ENCODE data around the gene ANKS1A. TPM values are rescaled to one million over a fixed set of nuclear protein-coding genes. Genes with fewer than 3 reads are reported as not detected.

Gene ANKS1A
- total RNA-seq, 1 experiment from 2014 or later = 24.0 TPM

- no peaks in the 10 kb centered on the region for H3K9me3 ChIP-seq
- Mint-ChIP-seq H3K27ac (ENCODE audit: unreplicated experiment) (no peak overlapping the region), H3K4me1 (ENCODE audit: low read depth, unreplicated experiment) (peaks cover 12% of the 10 kb centered on the region), H3K36me3 (ENCODE audit: insufficient read depth, unreplicated experiment) (peaks cover 4% of the 10 kb centered on the region), H3K4me3 (ENCODE audit: unreplicated experiment) (no peak overlapping the region), H3K27me3 (ENCODE audit: insufficient read depth, unreplicated experiment) (no peaks in the 10 kb centered on the region), H3K9me3 (ENCODE audit: unreplicated experiment) (no peaks in the 10 kb centered on the region)
- H3K36me3 ChIP-seq (ENCODE audit: control insufficient read depth, insufficient read depth, low read length) = no peaks in the 10 kb centered on the region; the same call in none of the 2 replicates
- POLR2A ChIA-PET = no interaction called here
- CTCF ChIA-PET = interaction anchor here (1.3 kb wide), 1 partner anchor 62 kb away, joined by 5 read pairs; no protein-coding TSS in a partner anchor
- H3K4me1 ChIP-seq = peaks cover 11% of the 10 kb centered on the region
- no TSS peak for BruUV-seq (replicated peaks)
- no peak overlapping the region for H3K4me3 ChIP-seq (ENCODE audit: low read depth, low read length)
- TF ChIP-seq, protein P1, sequence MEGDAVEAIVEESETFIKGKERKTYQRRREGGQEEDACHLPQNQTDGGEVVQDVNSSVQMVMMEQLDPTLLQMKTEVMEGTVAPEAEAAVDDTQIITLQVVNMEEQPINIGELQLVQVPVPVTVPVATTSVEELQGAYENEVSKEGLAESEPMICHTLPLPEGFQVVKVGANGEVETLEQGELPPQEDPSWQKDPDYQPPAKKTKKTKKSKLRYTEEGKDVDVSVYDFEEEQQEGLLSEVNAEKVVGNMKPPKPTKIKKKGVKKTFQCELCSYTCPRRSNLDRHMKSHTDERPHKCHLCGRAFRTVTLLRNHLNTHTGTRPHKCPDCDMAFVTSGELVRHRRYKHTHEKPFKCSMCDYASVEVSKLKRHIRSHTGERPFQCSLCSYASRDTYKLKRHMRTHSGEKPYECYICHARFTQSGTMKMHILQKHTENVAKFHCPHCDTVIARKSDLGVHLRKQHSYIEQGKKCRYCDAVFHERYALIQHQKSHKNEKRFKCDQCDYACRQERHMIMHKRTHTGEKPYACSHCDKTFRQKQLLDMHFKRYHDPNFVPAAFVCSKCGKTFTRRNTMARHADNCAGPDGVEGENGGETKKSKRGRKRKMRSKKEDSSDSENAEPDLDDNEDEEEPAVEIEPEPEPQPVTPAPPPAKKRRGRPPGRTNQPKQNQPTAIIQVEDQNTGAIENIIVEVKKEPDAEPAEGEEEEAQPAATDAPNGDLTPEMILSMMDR (IDR thresholded peaks at IDR 0.05; ENCODE audit: insufficient read depth in 1 of 2, low read depth in 1 of 2, low read length in 1 of 2, severe bottlenecking in 1 of 2, unreplicated experiment in 1 of 2) = no peak
- no peaks in the 10 kb centered on the region for H3K27me3 ChIP-seq (replicated peaks; ENCODE audit: control insufficient read depth, insufficient read depth, low read length)
- intact Hi-C loops (cut with micrococcal nuclease; ENCODE audit: unreplicated experiment) = loop anchor here (5.0 kb wide), 1 partner anchor 62 kb away; no protein-coding TSS in a partner anchor
- DNase-seq = no peak
These were observed 160.2 kb downstream of the ANKS1A start for GRCh38 chr6:35049156-35049735.

DNA sequence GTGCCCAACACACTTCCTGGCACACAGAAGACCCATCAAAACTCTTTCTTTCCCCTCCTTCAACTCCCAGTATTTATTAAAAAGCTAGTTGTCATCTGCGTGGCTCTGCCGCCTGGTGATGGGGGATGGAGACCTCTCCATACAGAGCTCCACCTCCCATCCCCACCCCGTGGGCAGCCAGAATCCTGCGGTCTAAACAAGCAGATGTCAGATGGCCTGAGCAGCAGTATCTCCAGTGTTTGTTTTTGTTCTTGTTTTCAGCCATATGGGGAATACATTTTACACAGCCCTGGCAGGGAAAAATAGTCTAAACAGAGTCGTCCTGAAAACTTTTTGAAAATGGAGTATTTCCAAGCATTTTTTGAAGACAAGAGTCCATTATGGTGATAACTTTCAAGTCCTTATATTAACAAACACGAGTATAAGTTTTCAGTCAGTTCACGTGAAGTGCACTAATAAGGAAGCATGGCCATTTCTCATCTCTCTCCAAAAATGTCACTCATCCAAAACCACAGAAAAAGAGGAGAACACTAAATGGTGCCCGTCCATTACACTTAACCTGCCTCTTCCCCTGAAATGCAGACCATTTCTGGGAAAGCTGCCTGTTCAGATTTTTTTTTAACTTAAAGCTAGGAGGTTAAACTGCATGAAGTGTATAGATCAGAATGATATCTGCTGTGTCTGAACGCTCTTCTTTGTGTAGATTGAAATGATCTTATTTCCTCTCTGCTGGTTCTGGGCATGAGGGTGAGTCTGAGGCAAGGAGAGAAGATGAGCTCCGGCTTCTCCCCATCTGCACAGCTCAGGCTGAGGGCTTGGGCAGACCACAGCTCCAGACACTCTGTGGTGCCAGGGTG, 161.1 kb downstream of the ANKS1A start:
- no peaks in the 10 kb centered on the region for H3K27me3 ChIP-seq (replicated peaks; ENCODE audit: control insufficient read depth, insufficient read depth, low read length)
- Mint-ChIP-seq H3K4me3 (ENCODE audit: unreplicated experiment) (no peak overlapping the region), H3K27me3 (ENCODE audit: insufficient read depth, unreplicated experiment) (no peaks in the 10 kb centered on the region), H3K27ac (ENCODE audit: unreplicated experiment) (no peak overlapping the region), H3K9me3 (ENCODE audit: unreplicated experiment) (no peaks in the 10 kb centered on the region), H3K4me1 (ENCODE audit: low read depth, unreplicated experiment) (peaks cover 12% of the 10 kb centered on the region), H3K36me3 (ENCODE audit: insufficient read depth, unreplicated experiment) (peaks cover 8% of the 10 kb centered on the region)
- peaks cover 1% of the 10 kb centered on the region for H3K36me3 ChIP-seq (ENCODE audit: control insufficient read depth, insufficient read depth, low read length)
- POLR2A ChIA-PET = no interaction called here
- no peak for DNase-seq
- H3K4me1 ChIP-seq = peaks cover 11% of the 10 kb centered on the region
- BruUV-seq (replicated peaks) = no TSS peak
- CTCF ChIA-PET = no interaction called here
- H3K9me3 ChIP-seq = no peaks in the 10 kb centered on the region
- intact Hi-C loops (cut with micrococcal nuclease; ENCODE audit: unreplicated experiment) = loop anchor here (5.0 kb wide), 1 partner anchor 63 kb away; no protein-coding TSS in a partner anchor
- TF ChIP-seq, protein P1 (IDR thresholded peaks at IDR 0.05; ENCODE audit: insufficient read depth in 1 of 2, low read depth in 1 of 2, low read length in 1 of 2, severe bottlenecking in 1 of 2, unreplicated experiment in 1 of 2) = no peak
- no peak overlapping the region for H3K4me3 ChIP-seq (ENCODE audit: low read depth, low read length)

DNA sequence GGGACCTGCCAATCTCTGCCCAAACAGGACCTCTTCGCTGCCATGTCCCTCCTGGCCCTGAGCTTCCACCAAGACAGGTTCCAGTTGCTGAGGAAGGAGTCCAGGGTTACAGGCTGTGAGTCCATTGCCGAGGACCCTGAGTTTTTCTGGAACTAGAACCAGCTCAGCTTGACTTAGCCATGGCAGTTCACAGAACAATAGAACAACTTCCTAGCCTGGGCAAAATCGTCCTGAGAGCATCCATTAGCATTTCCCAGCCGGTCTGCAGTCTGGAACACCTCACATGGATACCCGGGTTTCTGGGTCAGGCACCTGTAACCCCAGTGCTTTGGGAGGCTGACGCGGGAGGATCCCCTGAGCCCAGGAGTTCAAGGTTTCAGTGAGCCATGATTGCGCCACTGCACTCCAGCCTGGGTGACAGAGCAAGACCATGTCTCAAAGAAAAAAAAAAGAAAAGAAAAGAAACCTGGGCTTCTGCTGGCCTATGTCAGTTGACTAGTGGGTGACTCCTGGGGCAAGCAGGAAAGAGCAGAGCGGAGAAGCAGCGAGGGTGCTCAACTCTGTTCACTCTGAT, 161.8 kb downstream of the ANKS1A start:
- Mint-ChIP-seq H3K27me3 (ENCODE audit: insufficient read depth, unreplicated experiment) (no peaks in the 10 kb centered on the region), H3K4me1 (ENCODE audit: low read depth, unreplicated experiment) (peaks cover 12% of the 10 kb centered on the region), H3K4me3 (ENCODE audit: unreplicated experiment) (no peak overlapping the region), H3K36me3 (ENCODE audit: insufficient read depth, unreplicated experiment) (peaks cover 14% of the 10 kb centered on the region), H3K9me3 (ENCODE audit: unreplicated experiment) (no peaks in the 10 kb centered on the region), H3K27ac (ENCODE audit: unreplicated experiment) (no peak overlapping the region)
- ChIA-PET POLR2A (interaction anchor here (0.6 kb wide), 1 partner anchor 31 kb away, joined by 3 read pairs; no protein-coding TSS in a partner anchor), CTCF (no interaction called here)
- no peak for DNase-seq
- no TSS peak for BruUV-seq (replicated peaks)
- TF ChIP-seq, protein P1 (IDR thresholded peaks at IDR 0.05; ENCODE audit: insufficient read depth in 1 of 2, low read depth in 1 of 2, low read length in 1 of 2, severe bottlenecking in 1 of 2, unreplicated experiment in 1 of 2) = no peak
- H3K27me3 ChIP-seq (replicated peaks; ENCODE audit: control insufficient read depth, insufficient read depth, low read length) = no peaks in the 10 kb centered on the region
- H3K36me3 ChIP-seq (ENCODE audit: control insufficient read depth, insufficient read depth, low read length) = peaks cover 1% of the 10 kb centered on the region
- no peak overlapping the region for H3K4me3 ChIP-seq (ENCODE audit: low read depth, low read length)
- intact Hi-C loops (cut with micrococcal nuclease; ENCODE audit: unreplicated experiment) = no loop called here
- no peaks in the 10 kb centered on the region for H3K9me3 ChIP-seq
- peaks cover 11% of the 10 kb centered on the region for H3K4me1 ChIP-seq
